Activated naive CD4-positive, alpha-beta T cell treated with anti-CD3 and anti-CD28 coated beads, Interleukin-2, amount 50 U/mL, for 16 hours (primary cell): ENCODE results near the gene AANAT.

Source experiments
- DNase-seq: peaks from one replicate; pipeline ENCODE4 v3.0.0-alpha.2; 2020

Gene AANAT

GRCh38 chr17:76442341-76443338 lies 24.8 kb upstream of the AANAT start:
- no peak for DNase-seq

DNA sequence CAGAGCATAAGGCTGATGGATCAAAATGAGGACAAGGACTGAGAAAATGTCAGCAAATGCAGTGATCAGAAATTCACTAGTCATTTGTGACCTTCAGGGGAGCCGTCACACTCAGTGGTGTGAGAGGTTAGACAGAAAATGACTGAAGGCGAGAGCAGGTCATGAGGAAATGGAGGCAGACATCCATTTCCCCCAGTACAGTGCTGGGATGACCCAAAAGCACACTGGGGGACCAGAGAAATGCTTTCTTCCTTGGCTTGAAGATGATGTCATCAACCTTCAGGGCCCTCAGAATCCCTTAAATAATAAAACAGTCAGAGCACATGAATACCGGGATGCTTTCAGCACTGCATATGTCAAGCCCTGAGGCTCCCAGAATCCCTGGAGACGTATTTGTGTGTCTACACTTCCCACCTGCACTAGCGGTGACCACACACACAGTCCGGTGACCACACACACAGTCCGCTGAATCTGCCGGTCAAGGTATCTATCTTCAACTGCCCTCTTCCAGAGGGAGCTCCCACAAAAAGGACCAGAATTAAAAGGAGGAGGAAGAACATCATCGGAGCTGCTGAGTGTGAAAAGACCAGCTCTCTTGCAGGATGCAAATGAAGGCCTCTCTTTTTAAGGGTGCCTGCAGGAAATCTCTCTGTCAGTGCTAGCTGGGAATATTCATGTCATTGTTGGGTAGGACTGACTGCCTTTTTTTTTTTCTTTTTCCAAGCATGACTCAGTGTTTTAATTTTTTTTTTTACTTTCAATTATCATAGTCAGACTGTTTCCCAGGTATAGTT lies 22.7 kb upstream of the AANAT start:
- DNase-seq = no peak

GRCh38 chr17:76445697-76446448 lies 21.5 kb upstream of the AANAT start:
- no peak for DNase-seq

DNA sequence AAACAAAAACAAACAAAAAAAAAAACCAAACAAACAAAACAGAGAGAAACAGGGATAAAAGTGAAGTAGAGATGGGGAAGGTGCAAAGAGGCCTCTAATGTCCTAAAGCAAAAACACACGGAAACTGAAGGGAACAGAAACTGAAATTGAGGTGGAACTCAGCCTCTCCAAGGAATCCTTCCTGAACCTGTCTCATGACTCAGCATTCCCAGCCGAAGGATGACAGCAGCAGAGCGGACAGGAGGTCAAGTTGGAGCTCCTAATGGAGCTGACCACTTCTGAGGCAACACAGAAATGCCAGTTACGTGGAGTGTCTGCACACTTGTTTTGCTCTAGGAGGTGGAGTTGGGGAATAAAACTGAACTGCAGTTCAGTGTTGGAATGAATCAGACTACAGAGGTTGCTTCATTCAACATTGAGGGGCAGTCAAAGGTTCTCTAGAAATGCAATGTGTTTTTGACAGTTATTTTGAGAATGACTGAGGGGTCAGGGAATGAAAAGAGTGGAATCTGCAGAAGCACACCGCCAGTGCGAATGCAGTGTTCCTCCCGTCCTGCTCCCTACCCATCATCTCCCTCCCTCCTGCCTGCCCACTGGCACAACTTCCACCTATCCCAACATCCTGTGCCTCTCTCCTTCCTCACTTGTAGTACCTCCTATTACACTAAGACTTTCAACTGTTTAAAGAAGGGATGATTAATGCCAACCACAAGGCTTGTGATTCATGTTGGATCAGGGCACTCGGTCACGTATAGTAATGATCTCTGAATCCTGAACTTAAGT lies 20.8 kb upstream of the AANAT start:
- no peak for DNase-seq

- no peak for DNase-seq
These were observed 19.3 kb upstream of the AANAT start for GRCh38 chr17:76447931-76448652.

DNA sequence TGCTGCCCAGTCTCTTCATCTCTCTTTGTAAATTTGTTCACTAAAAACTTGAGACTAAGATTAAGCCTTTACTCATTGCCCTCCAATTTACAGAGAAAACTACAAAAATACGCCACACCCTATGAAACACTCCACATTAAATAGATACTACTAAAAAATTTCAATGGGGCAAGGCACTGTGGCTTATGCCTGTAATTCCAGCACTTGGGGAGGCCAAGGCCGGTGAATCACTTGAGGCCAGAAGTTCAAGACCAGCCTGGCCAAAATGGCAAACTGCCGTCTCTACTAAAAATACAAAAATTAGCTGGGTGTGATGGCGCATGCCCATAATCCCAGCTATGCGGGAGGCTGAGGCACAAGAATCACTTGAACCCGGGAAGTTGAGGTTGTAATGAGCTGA lies 18.3 kb upstream of the AANAT start:
- no peak for DNase-seq

GRCh38 chr17:76451506-76451905 lies 15.9 kb upstream of the AANAT start:
- no peak for DNase-seq

DNA sequence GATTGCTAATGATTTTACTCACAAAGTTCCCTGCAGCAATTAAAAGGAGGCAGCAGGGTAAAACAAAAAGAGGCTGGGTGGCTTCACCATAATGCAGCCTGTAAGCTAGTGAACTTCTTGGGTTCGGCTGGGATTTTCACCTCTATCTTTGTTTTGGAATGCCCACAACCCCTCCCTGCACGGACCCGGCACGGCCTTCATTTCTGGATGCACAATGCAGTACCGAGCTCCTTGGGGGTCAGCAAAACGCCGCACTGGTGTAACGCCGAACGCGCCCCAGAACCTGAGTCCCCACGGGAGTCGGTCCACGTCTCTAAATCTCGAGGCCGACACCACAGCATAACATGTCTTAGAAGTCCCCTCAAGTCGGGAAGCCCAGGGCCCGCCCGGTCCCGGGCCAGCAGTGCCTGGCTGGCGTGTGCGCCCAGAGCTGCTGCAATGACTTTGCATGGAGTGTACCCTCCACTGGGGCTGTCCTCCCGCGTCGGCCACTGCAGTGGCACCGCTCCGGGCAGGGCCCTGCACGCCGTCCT lies 15.2 kb upstream of the AANAT start:
- no peak for DNase-seq

GRCh38 chr17:76452660-76453430 lies 14.6 kb upstream of the AANAT start, which contains the start of gene UBE2O:
TSS of gene UBE2O (minus strand) at chr17:76453152. CDS start at chr17:76453141, 11 bp downstream.
- DNase-seq = peak; percentile 93

GRCh38 chr17:76453431-76453743 lies 14.0 kb upstream of the AANAT start:
- no peak for DNase-seq

GRCh38 chr17:76458580-76459490 lies 8.6 kb upstream of the AANAT start:
- no peak for DNase-seq

DNA sequence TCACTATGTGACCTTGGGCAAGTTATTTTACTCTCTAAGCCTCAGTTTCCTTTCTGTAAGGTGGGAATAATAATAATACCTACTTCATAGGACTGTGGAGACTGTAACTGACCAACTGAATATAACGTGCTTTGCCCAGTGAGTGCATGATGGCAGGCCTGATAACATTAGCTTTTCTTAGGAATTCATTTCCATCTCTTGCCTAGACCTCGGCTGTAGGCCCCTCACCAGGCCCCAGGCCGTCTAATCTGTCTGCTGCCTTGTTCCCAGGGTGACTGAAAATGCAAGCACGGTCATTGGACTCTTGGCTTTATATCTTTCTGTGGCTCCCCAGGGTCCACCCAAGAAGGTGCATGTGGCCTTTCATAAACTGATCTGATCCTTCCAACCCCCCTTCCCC lies 7.7 kb upstream of the AANAT start:
- DNase-seq = no peak

DNA sequence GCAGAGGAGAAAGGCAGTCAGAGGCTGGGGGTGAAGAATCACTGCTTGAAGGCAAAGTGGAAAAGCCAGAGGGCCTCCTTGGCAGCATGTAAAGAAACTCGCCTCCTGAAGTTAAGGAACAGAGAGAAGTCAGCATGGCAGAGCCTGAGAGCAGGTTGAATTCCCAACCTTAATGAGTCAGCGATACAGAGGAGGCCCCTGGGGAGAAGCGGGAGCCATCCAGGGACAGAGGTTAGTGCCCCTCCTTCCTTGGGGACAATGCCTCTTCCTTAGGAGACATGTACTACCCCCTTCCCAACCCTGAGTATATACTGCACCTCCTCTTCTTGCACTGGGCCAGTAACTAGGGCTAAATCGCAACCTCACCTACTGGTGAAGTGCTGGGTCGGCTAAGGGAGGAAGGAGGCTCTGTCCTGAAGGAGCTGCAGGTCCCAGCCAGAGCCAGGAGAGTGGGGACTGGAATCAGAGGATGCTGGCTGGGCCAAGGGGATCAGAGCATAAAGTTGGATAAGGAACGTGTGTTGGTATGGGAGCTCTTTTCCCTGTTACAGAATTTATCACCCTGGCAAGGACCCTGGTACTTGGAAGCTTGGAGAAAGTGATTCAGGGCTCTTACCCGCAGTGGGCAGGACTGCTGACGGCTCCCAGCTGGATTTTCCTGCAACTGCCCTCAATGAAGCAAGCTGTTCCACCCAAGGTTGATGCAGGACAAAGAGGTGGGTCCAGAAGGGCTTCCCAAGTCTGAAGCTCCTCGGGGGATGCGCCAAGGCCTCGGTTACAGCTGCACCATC lies 5.4 kb upstream of the AANAT start:
- DNase-seq = no peak

- no peak for DNase-seq
These were observed 4.7 kb upstream of the AANAT start for GRCh38 chr17:76462556-76463290.

- DNase-seq = no peak
These were observed 650 bp upstream of the AANAT start for GRCh38 chr17:76466775-76467130.

GRCh38 chr17:76467809-76468633 lies 618 bp downstream of the AANAT start:
- no peak for DNase-seq

DNA sequence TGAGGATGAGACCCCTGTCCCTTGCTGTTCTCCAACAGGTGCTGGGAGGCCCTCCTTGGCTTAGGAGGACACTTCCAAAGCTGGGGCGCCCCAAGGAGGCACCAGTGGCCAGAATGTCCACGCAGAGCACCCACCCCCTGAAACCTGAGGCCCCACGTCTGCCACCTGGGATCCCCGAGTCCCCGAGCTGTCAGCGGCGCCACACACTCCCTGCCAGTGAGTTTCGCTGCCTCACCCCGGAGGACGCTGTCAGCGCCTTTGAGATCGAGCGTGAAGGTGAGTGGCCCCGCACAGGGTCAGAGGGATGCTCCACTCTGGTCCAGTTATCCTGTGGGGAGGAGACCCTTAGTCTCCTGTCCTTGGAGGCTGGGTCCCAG lies 1.2 kb downstream of the AANAT start:
- DNase-seq = no peak
